RPMI7951 (cell line): ENCODE data around the gene AKAP13. TPM values are rescaled to one million over a fixed set of nuclear protein-coding genes. Genes with fewer than 3 reads are reported as not detected.
"Not testable (repeated sequence)": the region's sequence is repeated elsewhere in the genome, so short reads cannot be mapped to it uniquely, and the experiment has no call there.

ENCODE experiments used
- DNase-seq: peaks from one replicate; pipeline ENCODE4 v3.0.0-alpha.2; 2012; ENCODE audit warnings: low read depth
- total RNA-seq: library from RNA; depleted of rRNA; stranded (reverse); fragments of >200 nt; shearing (Covaris generic); gene quantifications from 2 replicates; pipeline ENCODE4 v1.2.3, GENCODE V29; 2014

AKAP13 gene
- total RNA-seq, 1 experiment from 2014 or later = 28.5 TPM

GRCh38 chr15:85661859-85662258, 281.5 kb downstream of the AKAP13 start:
- no peak for DNase-seq

- not testable (repeated sequence) for DNase-seq
These were observed 285.3 kb downstream of the AKAP13 start for GRCh38 chr15:85665677-85666076.

GRCh38 chr15:85667491-85668424, 287.4 kb downstream of the AKAP13 start:
- peak; percentile 98 for DNase-seq

GRCh38 chr15:85671156-85671555, 290.8 kb downstream of the AKAP13 start:
- no peak for DNase-seq

GRCh38 chr15:85672332-85673084, 292.1 kb downstream of the AKAP13 start:
- peak; percentile 19 for DNase-seq

- no peak for DNase-seq
These were observed 292.9 kb downstream of the AKAP13 start for GRCh38 chr15:85673326-85673725.

GRCh38 chr15:85676342-85677098, 296.1 kb downstream of the AKAP13 start:
- DNase-seq = no peak

GRCh38 chr15:85679231-85679630, 298.8 kb downstream of the AKAP13 start:
- DNase-seq = no peak

- no peak for DNase-seq
These were observed 301.0 kb downstream of the AKAP13 start for GRCh38 chr15:85681386-85681785.

- no peak for DNase-seq
These were observed 303.8 kb downstream of the AKAP13 start for GRCh38 chr15:85684174-85684710.

GRCh38 chr15:85685356-85685755, 305.0 kb downstream of the AKAP13 start:
- DNase-seq = no peak

- no peak for DNase-seq
These were observed 306.9 kb downstream of the AKAP13 start for GRCh38 chr15:85687329-85687728.

GRCh38 chr15:85688711-85689110, 308.3 kb downstream of the AKAP13 start:
- no peak for DNase-seq

- no peak for DNase-seq
These were observed 309.3 kb downstream of the AKAP13 start for GRCh38 chr15:85689729-85690128.

- DNase-seq = no peak
These were observed 310.3 kb downstream of the AKAP13 start for GRCh38 chr15:85690561-85691231.

GRCh38 chr15:85691350-85692240, 311.2 kb downstream of the AKAP13 start:
- DNase-seq = no peak

GRCh38 chr15:85692321-85692720, 311.9 kb downstream of the AKAP13 start:
- DNase-seq = no peak

GRCh38 chr15:85692873-85693272, 312.5 kb downstream of the AKAP13 start:
- DNase-seq = no peak

GRCh38 chr15:85693277-85693676, 312.9 kb downstream of the AKAP13 start:
- no peak for DNase-seq

- DNase-seq = no peak
These were observed 313.7 kb downstream of the AKAP13 start for GRCh38 chr15:85694091-85694490.
